Activated CD4-positive, alpha-beta T cell treated with anti-CD3 and anti-CD28 coated beads for 24 hours (primary cell): ENCODE measurements around the gene ETV7.

Source experiments
- DNase-seq, 2 donors: peaks; one replicate each; pipeline ENCODE4 v3.0.0-alpha.2; 2020; ENCODE audit warnings: low read depth in 2 of 2

Gene ETV7

GRCh38 chr6:36383606-36384005 lies 3.9 kb downstream of the ETV7 start:
- DNase-seq, result no peak

GRCh38 chr6:36382976-36383375 lies 4.5 kb downstream of the ETV7 start:
- no peak for DNase-seq

- DNase-seq, result no peak
These were observed 5.7 kb downstream of the ETV7 start for GRCh38 chr6:36381502-36382389.

GRCh38 chr6:36380166-36380565 lies 7.3 kb downstream of the ETV7 start:
- DNase-seq, result no peak

GRCh38 chr6:36378936-36379335 lies 8.5 kb downstream of the ETV7 start:
- no peak for DNase-seq

GRCh38 chr6:36378243-36378920 lies 9.1 kb downstream of the ETV7 start:
- no peak for DNase-seq

- DNase-seq, result no peak
These were observed 9.9 kb downstream of the ETV7 start for GRCh38 chr6:36377594-36377993.

GRCh38 chr6:36376742-36377141 lies 10.7 kb downstream of the ETV7 start:
- no peak for DNase-seq

GRCh38 chr6:36376183-36376582 lies 11.3 kb downstream of the ETV7 start:
- no peak for DNase-seq

GRCh38 chr6:36375644-36376155 lies 11.8 kb downstream of the ETV7 start:
- no peak for DNase-seq

- DNase-seq, result no peak
These were observed 12.5 kb downstream of the ETV7 start for GRCh38 chr6:36374972-36375371.

- no peak for DNase-seq
These were observed 13.3 kb downstream of the ETV7 start for GRCh38 chr6:36374194-36374593.

GRCh38 chr6:36373368-36374019 lies 14.0 kb downstream of the ETV7 start:
- DNase-seq, result no peak

GRCh38 chr6:36372088-36372487 lies 15.4 kb downstream of the ETV7 start:
- no peak for DNase-seq

- DNase-seq, result no peak
These were observed 16.3 kb downstream of the ETV7 start for GRCh38 chr6:36371211-36371610.

GRCh38 chr6:36370638-36371037 lies 16.8 kb downstream of the ETV7 start:
- no peak for DNase-seq

GRCh38 chr6:36368921-36369865 lies 18.3 kb downstream of the ETV7 start:
- DNase-seq, result no peak

GRCh38 chr6:36368421-36368820 lies 19.0 kb downstream of the ETV7 start:
- no peak for DNase-seq

GRCh38 chr6:36367743-36368142 lies 19.7 kb downstream of the ETV7 start:
- no peak for DNase-seq

GRCh38 chr6:36364669-36365479 lies 22.6 kb downstream of the ETV7 start:
- DNase-seq, result no peak
